ENCODE results near the gene DTNA.

GRCh38 chr18:34933909-34934661 is 224.0 kb downstream of the DTNA start:
- TF ChIP-seq SUZ12 (IDR thresholded peaks at IDR 0.05; ENCODE audit: extremely low read depth, insufficient read depth, insufficient read length) (no peak), ZNF274 (IDR thresholded peaks at IDR 0.05; ENCODE audit: low read depth, low read length) (no peak), YY1 (IDR thresholded peaks at IDR 0.05; ENCODE audit: insufficient read depth, insufficient read length) (no peak)
